ENCODE data around the gene COA8.

- TF ChIP-seq CTCF (IDR thresholded peaks at IDR 0.05; ENCODE audit: extremely low read depth in 1 of 2, insufficient read depth in 1 of 2, low read depth in 1 of 2, low read length in 2 of 2): no peak
- TF ChIP-seq JUN (IDR thresholded peaks at IDR 0.05; ENCODE audit: borderline replicate concordance, insufficient read depth, insufficient read length, low read depth): no peak
- TF ChIP-seq POLR2A (IDR thresholded peaks at IDR 0.05; ENCODE audit: low read depth, low read length): no peak
- TF ChIP-seq MAX (IDR thresholded peaks at IDR 0.05; ENCODE audit: insufficient read depth, insufficient read length): no peak
- no peak for TF ChIP-seq POLR2AphosphoS5 (IDR thresholded peaks at IDR 0.05; ENCODE audit: insufficient read depth, low read depth, low read length)
- TF ChIP-seq EZH2 (IDR thresholded peaks at IDR 0.05; ENCODE audit: borderline replicate concordance, low read depth, low read length, severe bottlenecking): no peak
- peak; percentile 40 for TF ChIP-seq FOS (IDR thresholded peaks at IDR 0.05; ENCODE audit: borderline replicate concordance, insufficient read depth, low read length)
Observed at GRCh38 chr14:103597623-103598377, 35.0 kb downstream of the COA8 start.
